GM19324 (cell line): ENCODE data around the gene TEX261.
"Not testable (repeated sequence)": the region's sequence is repeated elsewhere in the genome, so short reads cannot be mapped to it uniquely, and the experiment has no call there.

Experiments used
- ATAC-seq: cut with Tn5 transposase; IDR thresholded peaks from one replicate; pipeline ENCODE4 v1.9.1; 2021; ENCODE audit warnings: mild to moderate bottlenecking, moderate library complexity; ENCODE audit not compliant: unreplicated experiment, low FRiP score

The TEX261 gene

GRCh38 chr2:71000780-71001591 lies 6.3 kb upstream of the TEX261 start:
- ATAC-seq: peak; percentile 66

- not testable (repeated sequence) for ATAC-seq
Observed at GRCh38 chr2:70999931-71000330, 5.3 kb upstream of the TEX261 start.

DNA sequence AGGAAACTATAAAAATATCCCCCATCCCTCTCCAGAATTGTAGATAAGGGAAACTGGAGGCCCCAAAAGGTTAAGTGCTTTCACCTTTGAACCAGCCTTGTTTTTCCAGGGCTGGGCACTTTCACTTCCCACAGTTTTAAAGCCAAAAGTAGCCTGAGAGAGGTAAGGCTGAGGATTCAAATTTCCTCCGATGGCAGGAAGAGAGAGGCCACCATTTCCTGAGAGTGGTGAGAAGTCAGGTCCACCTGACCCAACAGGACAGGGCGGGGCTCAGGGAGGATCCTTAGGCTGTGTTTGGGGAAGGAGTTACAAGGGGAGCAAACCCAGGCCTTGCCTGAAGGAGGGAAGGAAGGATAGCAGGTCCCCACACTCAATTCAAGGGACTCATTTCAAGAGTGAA lies 4.7 kb upstream of the TEX261 start:
- no peak for ATAC-seq

DNA sequence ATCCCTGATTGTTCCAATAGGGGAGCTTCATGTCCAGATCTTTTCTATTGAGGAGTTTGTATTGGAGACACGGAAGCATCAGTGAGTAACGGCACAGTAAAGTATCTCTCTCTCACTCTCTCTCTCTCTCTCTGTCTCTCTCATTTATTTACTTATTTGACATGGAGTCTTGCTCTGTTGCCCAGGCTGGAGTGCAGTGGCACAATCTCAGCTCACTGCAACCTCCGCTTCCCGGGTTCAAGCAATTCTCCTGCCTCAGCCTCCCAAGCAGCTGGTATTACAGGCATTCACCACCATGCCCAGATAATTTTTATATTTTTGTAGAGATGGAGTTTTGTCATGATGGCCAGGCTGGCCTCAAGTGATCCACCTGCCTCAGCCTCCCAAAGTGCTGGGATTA lies 4.2 kb upstream of the TEX261 start:
- not testable (repeated sequence) for ATAC-seq

DNA sequence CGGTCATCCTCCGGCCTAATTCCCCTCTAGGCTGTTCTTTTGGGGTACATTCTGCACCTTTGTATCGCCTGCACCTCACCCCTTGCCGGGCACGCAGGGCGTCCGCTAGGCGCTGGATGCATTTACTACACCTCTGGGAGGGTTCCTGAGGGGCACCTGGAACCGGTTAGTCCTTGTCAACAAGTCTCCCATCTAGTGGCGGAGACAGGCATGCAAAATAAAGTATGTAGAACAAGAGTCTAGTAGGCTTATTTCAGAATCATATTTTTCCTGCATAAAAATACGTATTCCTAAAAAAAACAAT lies 705 bp upstream of the TEX261 start:
- peak; percentile 40 for ATAC-seq

GRCh38 chr2:70994009-70994698 lies 519 bp downstream of the TEX261 start:
- ATAC-seq: peak; percentile 28

GRCh38 chr2:70992945-70993853 lies 1.5 kb downstream of the TEX261 start:
- no peak for ATAC-seq

DNA sequence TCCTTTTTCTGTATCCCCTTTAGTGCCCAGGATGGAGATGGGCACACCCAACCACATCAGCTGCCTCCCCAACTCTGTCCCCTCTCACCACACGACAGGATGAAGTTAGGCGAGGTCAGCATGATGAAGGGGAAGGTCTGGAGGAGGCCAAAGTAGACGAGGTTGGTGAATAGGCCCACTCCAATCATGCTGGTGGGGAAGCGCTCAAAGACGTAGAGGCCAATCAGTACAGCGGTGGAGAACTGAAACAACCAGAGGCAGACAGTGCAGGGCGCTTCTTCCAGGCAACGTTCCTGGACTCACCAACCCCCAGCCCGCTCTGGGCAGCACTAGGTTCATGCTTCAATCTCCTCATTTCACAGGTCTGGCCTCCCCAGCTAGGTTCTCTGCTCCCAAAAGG lies 2.9 kb downstream of the TEX261 start:
- no peak for ATAC-seq

GRCh38 chr2:70991142-70991541 lies 3.5 kb downstream of the TEX261 start:
- ATAC-seq: no peak

- ATAC-seq: no peak
Observed at GRCh38 chr2:70990216-70990615, 4.5 kb downstream of the TEX261 start.

DNA sequence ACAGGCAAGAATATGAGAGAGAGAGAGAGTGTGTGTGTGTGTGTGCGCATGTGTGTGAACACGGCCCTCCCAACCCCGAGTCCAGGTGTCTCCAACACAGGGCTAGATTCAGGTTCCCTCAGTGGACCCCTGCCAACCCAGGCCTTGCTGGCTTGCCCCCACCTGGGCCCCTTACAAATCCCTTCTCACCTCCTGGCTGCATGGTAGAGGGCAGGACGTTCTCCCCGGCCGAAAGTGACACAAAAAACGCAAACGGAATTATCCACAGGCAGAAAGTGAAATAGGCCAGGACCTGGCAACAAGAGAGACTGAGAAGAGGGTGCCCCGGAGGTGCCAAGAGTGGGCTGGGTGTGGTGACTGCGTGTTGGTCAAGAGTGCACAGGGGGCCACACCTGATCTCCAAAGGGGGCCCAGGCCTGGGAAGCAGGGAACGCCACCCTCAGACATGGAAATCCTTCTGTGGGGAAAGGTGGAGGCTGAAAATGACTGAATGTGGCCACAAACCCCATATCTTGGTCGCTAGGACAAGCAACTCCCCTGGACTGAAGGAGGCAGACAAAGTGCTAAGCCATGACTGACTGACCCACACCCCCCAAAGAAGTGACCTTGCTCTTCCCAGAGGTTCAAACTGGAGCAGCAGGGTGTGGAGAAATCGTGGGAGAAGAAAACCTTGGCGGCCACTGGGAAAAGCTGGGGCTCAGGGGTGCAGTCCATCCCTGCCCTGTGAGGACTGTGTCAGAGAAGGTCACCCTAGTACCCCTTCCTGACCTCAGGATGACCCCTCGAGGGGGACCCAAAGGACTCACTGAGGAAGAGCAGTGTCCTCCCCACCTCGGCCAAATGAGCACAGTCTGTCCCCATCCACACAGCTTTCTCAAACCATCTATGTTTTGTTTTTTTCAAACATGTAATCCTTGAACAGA lies 5.7 kb downstream of the TEX261 start:
- ATAC-seq: no peak

GRCh38 chr2:70988151-70988550 lies 6.5 kb downstream of the TEX261 start:
- ATAC-seq: no peak

- no peak for ATAC-seq
Observed at GRCh38 chr2:70987386-70987785, 7.3 kb downstream of the TEX261 start.

DNA sequence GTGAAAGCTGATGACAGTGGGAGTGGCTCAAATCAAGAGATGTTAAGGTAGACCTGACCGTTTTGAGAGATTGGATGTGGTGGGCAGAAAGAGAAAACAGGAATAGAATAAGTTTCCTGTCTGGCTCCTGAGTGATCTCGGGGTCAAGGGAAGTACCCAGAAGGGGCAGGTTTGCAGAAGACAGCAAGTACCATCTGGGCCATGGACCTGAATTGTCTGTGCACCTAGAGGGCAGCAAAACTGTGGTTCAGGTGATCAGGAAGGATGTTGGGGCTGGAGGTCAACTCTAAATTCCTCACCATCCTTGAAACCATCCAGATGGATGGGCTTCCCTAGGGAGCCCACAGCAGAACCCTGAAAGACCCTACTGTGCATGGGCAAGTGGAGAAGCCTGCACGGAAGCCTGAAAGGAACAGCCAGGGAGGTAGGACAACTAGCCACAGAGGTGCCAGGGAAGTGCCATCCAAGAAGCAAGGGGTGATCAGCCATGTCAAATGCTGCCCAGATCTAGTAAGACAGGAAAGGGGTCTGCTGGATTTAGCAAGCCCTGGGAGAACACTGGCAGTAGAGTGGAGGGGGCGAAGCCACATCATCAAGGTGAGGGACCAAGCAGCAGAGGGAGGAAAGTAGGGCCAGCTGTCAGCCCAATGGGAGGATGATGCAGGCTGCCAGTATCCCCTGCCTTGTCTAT lies 8.0 kb downstream of the TEX261 start:
- no peak for ATAC-seq

GRCh38 chr2:70985956-70986355 lies 8.7 kb downstream of the TEX261 start:
- no peak for ATAC-seq

GRCh38 chr2:70985283-70985688 lies 9.4 kb downstream of the TEX261 start:
- no peak for ATAC-seq

- peak; percentile 67 for ATAC-seq
Observed at GRCh38 chr2:70984576-70985282, 9.9 kb downstream of the TEX261 start.

DNA sequence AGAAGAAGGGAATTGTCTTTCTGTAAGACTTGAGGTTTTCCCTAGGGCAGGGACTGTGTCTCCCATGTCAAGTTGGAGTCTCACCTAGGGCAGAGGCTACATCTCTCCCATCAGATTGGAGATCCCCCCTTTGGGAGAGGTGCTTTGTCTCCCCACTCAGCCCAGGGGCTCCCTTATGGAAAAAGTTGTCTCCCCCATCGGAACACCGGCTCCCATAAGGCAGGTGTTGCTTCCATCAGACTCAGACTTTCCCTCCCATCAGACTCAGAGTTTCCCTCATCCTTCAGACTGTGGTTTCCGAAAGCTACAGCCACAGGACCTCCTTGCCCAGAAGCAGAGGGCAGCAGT lies 10.5 kb downstream of the TEX261 start:
- no peak for ATAC-seq
